Endothelial cell of umbilical vein (primary cell): ENCODE results near the gene SELENOM. TPM values are rescaled to one million over a fixed set of nuclear protein-coding genes. Genes with fewer than 3 reads are reported as not detected.
A peak's percentile ranks its signal among the peaks of the same experiment; 100 is the strongest.

Source experiments
- BruUV-seq: library from RNA; stranded (reverse); fragments of 400-500 nt; replicated peaks from 2 replicates; lab custom pipeline; 2021; lab: Mats Ljungman, UMichigan
- CTCF ChIA-PET: fragments of 300-600, 350-600 bp; sonication (Branson Sonifier 250); formaldehyde crosslinking; loops from one replicate; lab custom pipeline; 2021; ENCODE audit warnings: antibody characterized with exemption, inconsistent platforms; lab: Charles Lee
- POLR2A ChIA-PET: fragments of 300-600, 350-600 bp; sonication (Branson Sonifier 250); formaldehyde crosslinking; loops from one replicate; lab custom pipeline; 2021; ENCODE audit warnings: antibody characterized with exemption, inconsistent platforms; lab: Charles Lee
- DNase-seq: peaks from one replicate; pipeline ENCODE4 v3.0.0-alpha.2; 2011; ENCODE audit warnings: low read depth, low spot score
- FAIRE-seq: peaks from 2 replicates; lab custom pipeline; 2011; peaks lifted over from hg19 to GRCh38; lab: Jason Lieb, UNC
- H2AFZ ChIP-seq: 2 replicates; pipeline ENCODE4 v1.6.0; 2012; ENCODE audit warnings: low read depth, low read length, control low read depth, inconsistent platforms
- H3K27ac ChIP-seq: 2 replicates; pipeline ENCODE4 v1.5.1; 2011; ENCODE audit warnings: low read depth, mild to moderate bottlenecking, control low read depth, low read length, moderate library complexity; ENCODE audit not compliant: insufficient read depth
- H3K27me3 ChIP-seq, 2 experiments: 2 replicates each; pipeline versions ENCODE4 v1.6.0 to v1.6.1; 2011; ENCODE audit warnings: low read length in 2 of 2, mixed read lengths in 1 of 2; ENCODE audit not compliant: control insufficient read depth in 2 of 2, insufficient read depth in 2 of 2
- H3K36me3 ChIP-seq, 2 experiments: 2 replicates in 1 of 2; 3 replicates in 1 of 2; pipeline ENCODE4 v1.5.1; 2011; ENCODE audit warnings: low read length in 2 of 2, mild to moderate bottlenecking in 1 of 2, moderate library complexity in 1 of 2; ENCODE audit not compliant: control insufficient read depth in 2 of 2, insufficient read depth in 2 of 2; ENCODE audit errors: extremely low read depth in 1 of 2
- H3K4me1 ChIP-seq: 3 replicates; pipeline ENCODE4 v1.5.1; 2011; ENCODE audit warnings: mild to moderate bottlenecking, low read length; ENCODE audit not compliant: control insufficient read depth, insufficient read depth; ENCODE audit errors: extremely low read depth
- H3K4me2 ChIP-seq: 2 replicates; pipeline ENCODE4 v1.6.1; 2011; ENCODE audit warnings: low read length, control low read depth, mixed read lengths; ENCODE audit not compliant: insufficient read depth
- H3K4me3 ChIP-seq, 3 experiments: fragments of 200-600 bp in 1 of 3; sonication (generic), shearing (Covaris generic) in 1 of 3; replicated peaks in 1 of 3; 2 replicates each; pipeline ENCODE4 v1.5.1; 2011 to 2016; ENCODE audit warnings: control low read depth in 3 of 3, low read length in 3 of 3, mild to moderate bottlenecking in 2 of 3, inconsistent platforms in 1 of 3, low read depth in 1 of 3, moderate library complexity in 1 of 3; ENCODE audit not compliant: insufficient read depth in 1 of 3
- H3K79me2 ChIP-seq: 2 replicates; pipeline ENCODE4 v1.6.0; 2012; ENCODE audit warnings: low read length, inconsistent platforms; ENCODE audit not compliant: control insufficient read depth, insufficient read depth
- H3K9ac ChIP-seq: replicated peaks from 2 replicates; pipeline ENCODE3; 2011; ENCODE audit warnings: low read length, control low read depth; ENCODE audit not compliant: insufficient read depth; ENCODE audit errors: extremely low read depth
- H3K9me1 ChIP-seq: replicated peaks from 3 replicates; pipeline ENCODE4 v1.6.0; 2011; ENCODE audit warnings: mild to moderate bottlenecking, low read length; ENCODE audit not compliant: control insufficient read depth, insufficient read depth; ENCODE audit errors: extremely low read depth
- H3K9me3 ChIP-seq: replicated peaks from 2 replicates; pipeline ENCODE4 v1.5.1; 2012; ENCODE audit warnings: low read length, inconsistent platforms; ENCODE audit not compliant: control insufficient read depth, insufficient read depth
- H4K20me1 ChIP-seq: replicated peaks from 2 replicates; pipeline ENCODE3; 2011; ENCODE audit warnings: mild to moderate bottlenecking, low read length; ENCODE audit not compliant: control insufficient read depth, insufficient read depth; ENCODE audit errors: extremely low read depth
- GATA2 ChIP-seq: IDR thresholded peaks from 2 replicates; pipeline ENCODE4 v1.7.0; 2011; ENCODE audit warnings: low read depth, mild to moderate bottlenecking, moderate library complexity, mixed read lengths, low read length; ENCODE audit not compliant: insufficient read length, insufficient read depth
- JUN ChIP-seq: IDR thresholded peaks from 2 replicates; pipeline ENCODE4 v1.6.1; 2011; ENCODE audit warnings: borderline replicate concordance, low read depth; ENCODE audit not compliant: insufficient read length, insufficient read depth
- POLR2A ChIP-seq: IDR thresholded peaks from 2 replicates; pipeline ENCODE4 v1.6.1; 2012; ENCODE audit warnings: low read depth, mild to moderate bottlenecking, control low read depth, low read length
- POLR2AphosphoS5 ChIP-seq: IDR thresholded peaks from 2 replicates; pipeline ENCODE4 v1.6.1; 2012; ENCODE audit warnings: low read depth, mild to moderate bottlenecking, control low read depth, low read length, moderate library complexity; ENCODE audit not compliant: insufficient read depth
- dilution Hi-C: fragments of 300-500 bp; cut with MboI; formaldehyde crosslinking; loops from one replicate; pipeline ENCODE4 v1.15.0; 2019; ENCODE audit warnings: low sequenced_read_pairs; ENCODE audit not compliant: extremely low pct_ligation_motif_present
- intact Hi-C: fragments of 100-400 bp; cut with micrococcal nuclease; formaldehyde crosslinking; loops from one replicate; pipeline ENCODE4 v1.10.0; 2022
- polyA plus RNA-seq, 4 experiments: library from polyadenylated mRNA; depleted of rRNA in 3 of 4; stranded (reverse) in 3 of 4; unstranded in 1 of 4; fragments of >200 nt; gene quantifications; 2 replicates each; pipeline versions ENCODE4 v1.2.1 to v1.2.3, GENCODE V29; 2011 to 2012; ENCODE audit warnings: missing spikeins in 1 of 4
- total RNA-seq: library from RNA; stranded (reverse); gene quantifications from 2 replicates; pipeline ENCODE4 v1.2.3, GENCODE V29; 2021
- TF ChIP-seq, protein P1 (sequence below), 2 donors: IDR thresholded peaks; 1 replicate in 1 of 2; 2 replicates in 1 of 2; pipeline ENCODE4 v1.5.1; 2011; ENCODE audit warnings: low read length in 2 of 2, mild to moderate bottlenecking in 2 of 2, moderate library complexity in 2 of 2, control low read depth in 1 of 2, inconsistent platforms in 1 of 2, low read depth in 1 of 2; ENCODE audit not compliant: insufficient read depth in 1 of 2; ENCODE audit errors: extremely low read depth in 1 of 2

SELENOM gene
- total and polyA plus RNA-seq, 2 donors (not counting 3 experiments of a cell fraction or from before 2014, with no cell fraction given): 29.6 to 87.1 TPM

- H3K36me3 ChIP-seq: no peaks in the 10 kb centered on the region
- POLR2A ChIA-PET: no interaction called here
- H3K4me1 ChIP-seq: peaks cover 16% of the 10 kb centered on the region
- CTCF ChIA-PET: interaction anchor here (0.7 to 17.9 kb wide), 10 partner anchors 10 to 204 kb away, joined by 3 to 231 read pairs (median 6); partner anchors contain the start of genes LIMK2, PLA2G3, RNF185 and SELENOM
- DNase-seq (no peak), FAIRE-seq (no peak)
- no TSS peak for BruUV-seq
- H3K4me2 ChIP-seq: no peak overlapping the region
- H3K9me3 ChIP-seq: no peaks in the 10 kb centered on the region
- no peaks in the 10 kb centered on the region for H3K9me1 ChIP-seq
- H4K20me1 ChIP-seq: no peaks in the 10 kb centered on the region
- no peaks in the 10 kb centered on the region for H3K27me3 ChIP-seq
- H3K27ac ChIP-seq: no peak overlapping the region
- no peak overlapping the region for H3K4me3 ChIP-seq
- no peak for TF ChIP-seq GATA2
- TF ChIP-seq, protein P1, sequence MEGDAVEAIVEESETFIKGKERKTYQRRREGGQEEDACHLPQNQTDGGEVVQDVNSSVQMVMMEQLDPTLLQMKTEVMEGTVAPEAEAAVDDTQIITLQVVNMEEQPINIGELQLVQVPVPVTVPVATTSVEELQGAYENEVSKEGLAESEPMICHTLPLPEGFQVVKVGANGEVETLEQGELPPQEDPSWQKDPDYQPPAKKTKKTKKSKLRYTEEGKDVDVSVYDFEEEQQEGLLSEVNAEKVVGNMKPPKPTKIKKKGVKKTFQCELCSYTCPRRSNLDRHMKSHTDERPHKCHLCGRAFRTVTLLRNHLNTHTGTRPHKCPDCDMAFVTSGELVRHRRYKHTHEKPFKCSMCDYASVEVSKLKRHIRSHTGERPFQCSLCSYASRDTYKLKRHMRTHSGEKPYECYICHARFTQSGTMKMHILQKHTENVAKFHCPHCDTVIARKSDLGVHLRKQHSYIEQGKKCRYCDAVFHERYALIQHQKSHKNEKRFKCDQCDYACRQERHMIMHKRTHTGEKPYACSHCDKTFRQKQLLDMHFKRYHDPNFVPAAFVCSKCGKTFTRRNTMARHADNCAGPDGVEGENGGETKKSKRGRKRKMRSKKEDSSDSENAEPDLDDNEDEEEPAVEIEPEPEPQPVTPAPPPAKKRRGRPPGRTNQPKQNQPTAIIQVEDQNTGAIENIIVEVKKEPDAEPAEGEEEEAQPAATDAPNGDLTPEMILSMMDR (IDR thresholded peaks at IDR 0.05; ENCODE audit: extremely low read depth in 1 of 2, insufficient read depth in 1 of 2, low read depth in 1 of 2, low read length in 2 of 2): peak; percentile 21 to 39
- TF ChIP-seq JUN: no peak
- no peak for TF ChIP-seq POLR2AphosphoS5
- no peak for TF ChIP-seq POLR2A
- intact Hi-C loops (no loop called here), dilution Hi-C loops (no loop called here)
- no peak overlapping the region for H3K9ac ChIP-seq
- H3K79me2 ChIP-seq: no peaks in the 10 kb centered on the region
- H2AFZ ChIP-seq: no peak overlapping the region
Measured at GRCh38 chr22:31150615-31151014, 43.2 kb upstream of the SELENOM start.
